WERI-Rb-1 (cell line): ENCODE measurements around the gene COX19.

Experiments used
- DNase-seq: peaks from one replicate; pipeline ENCODE4 v3.0.0-alpha.2; 2020
- H3K27ac ChIP-seq: fragments of 250-450 bp; sonication (Bioruptor Pico); 2 replicates; pipeline ENCODE4 v1.5.1; 2020; ENCODE audit warnings: mild to moderate bottlenecking, moderate library complexity
- H3K27me3 ChIP-seq: fragments of 250-450 bp; sonication (Bioruptor Pico); 2 replicates; pipeline ENCODE4 v1.5.1; 2021; ENCODE audit warnings: mild to moderate bottlenecking, low read depth, moderate library complexity; ENCODE audit not compliant: insufficient read depth, severe bottlenecking
- H3K36me3 ChIP-seq: fragments of 250-450 bp; sonication (Bioruptor Pico); 2 replicates; pipeline ENCODE4 v1.5.1; 2020; ENCODE audit warnings: mild to moderate bottlenecking, moderate library complexity
- H3K4me3 ChIP-seq: 2 replicates; pipeline ENCODE4 v1.5.1; 2011; ENCODE audit warnings: low read depth, mild to moderate bottlenecking, control low read depth, low read length
- H3K9me3 ChIP-seq: fragments of 250-450 bp; sonication (Bioruptor Pico); 2 replicates; pipeline ENCODE4 v1.5.1; 2021; ENCODE audit warnings: mild to moderate bottlenecking, moderate library complexity; ENCODE audit not compliant: severe bottlenecking
- TF ChIP-seq, protein P1 (sequence below): IDR thresholded peaks from 2 replicates; pipeline ENCODE4 v1.5.1; 2011; ENCODE audit warnings: low read depth, mild to moderate bottlenecking, control low read depth, inconsistent platforms, low read length

The COX19 gene

GRCh38 chr7:990352-990932, 15.1 kb upstream of the COX19 start:
- Histone ChIP-seq H3K27me3 (no peaks in the 10 kb centered on the region), H3K27ac (no peak overlapping the region), H3K9me3 (no peaks in the 10 kb centered on the region), H3K4me3 (no peak overlapping the region), H3K36me3 (no peaks in the 10 kb centered on the region)
- TF ChIP-seq, protein P1, sequence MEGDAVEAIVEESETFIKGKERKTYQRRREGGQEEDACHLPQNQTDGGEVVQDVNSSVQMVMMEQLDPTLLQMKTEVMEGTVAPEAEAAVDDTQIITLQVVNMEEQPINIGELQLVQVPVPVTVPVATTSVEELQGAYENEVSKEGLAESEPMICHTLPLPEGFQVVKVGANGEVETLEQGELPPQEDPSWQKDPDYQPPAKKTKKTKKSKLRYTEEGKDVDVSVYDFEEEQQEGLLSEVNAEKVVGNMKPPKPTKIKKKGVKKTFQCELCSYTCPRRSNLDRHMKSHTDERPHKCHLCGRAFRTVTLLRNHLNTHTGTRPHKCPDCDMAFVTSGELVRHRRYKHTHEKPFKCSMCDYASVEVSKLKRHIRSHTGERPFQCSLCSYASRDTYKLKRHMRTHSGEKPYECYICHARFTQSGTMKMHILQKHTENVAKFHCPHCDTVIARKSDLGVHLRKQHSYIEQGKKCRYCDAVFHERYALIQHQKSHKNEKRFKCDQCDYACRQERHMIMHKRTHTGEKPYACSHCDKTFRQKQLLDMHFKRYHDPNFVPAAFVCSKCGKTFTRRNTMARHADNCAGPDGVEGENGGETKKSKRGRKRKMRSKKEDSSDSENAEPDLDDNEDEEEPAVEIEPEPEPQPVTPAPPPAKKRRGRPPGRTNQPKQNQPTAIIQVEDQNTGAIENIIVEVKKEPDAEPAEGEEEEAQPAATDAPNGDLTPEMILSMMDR: no peak
- no peak for DNase-seq

GRCh38 chr7:988963-989529, 13.7 kb upstream of the COX19 start:
- TF ChIP-seq, protein P1: no peak
- H3K36me3 ChIP-seq: no peaks in the 10 kb centered on the region
- no peak overlapping the region for H3K27ac ChIP-seq
- no peaks in the 10 kb centered on the region for H3K27me3 ChIP-seq
- DNase-seq: no peak
- no peaks in the 10 kb centered on the region for H3K9me3 ChIP-seq
- no peak overlapping the region for H3K4me3 ChIP-seq

DNA sequence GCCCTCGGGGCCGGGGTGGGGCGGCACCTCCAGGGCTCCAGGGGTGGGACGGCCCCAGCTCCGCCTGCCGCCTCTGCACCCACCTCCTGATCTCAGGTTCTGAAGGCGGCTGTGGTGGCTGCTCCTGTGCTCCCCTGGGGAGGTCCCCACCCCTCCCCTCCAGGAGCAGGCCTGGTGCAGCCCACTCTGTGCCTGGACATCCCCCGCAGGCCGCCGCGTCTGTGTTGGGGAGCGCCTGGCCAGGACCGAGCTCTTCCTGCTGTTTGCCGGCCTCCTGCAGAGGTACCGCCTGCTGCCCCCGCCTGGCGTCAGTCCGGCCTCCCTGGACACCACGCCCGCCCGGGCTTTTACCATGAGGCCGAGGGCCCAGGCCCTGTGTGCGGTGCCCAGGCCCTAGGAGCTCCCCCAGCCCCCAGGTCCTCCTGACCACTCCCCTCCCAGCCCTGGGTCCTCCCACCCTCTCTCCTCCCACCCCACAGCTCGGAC, 13.1 kb upstream of the COX19 start:
- Histone ChIP-seq H3K27ac (no peak overlapping the region), H3K4me3 (no peak overlapping the region), H3K9me3 (no peaks in the 10 kb centered on the region), H3K27me3 (no peaks in the 10 kb centered on the region), H3K36me3 (no peaks in the 10 kb centered on the region)
- DNase-seq: no peak
- TF ChIP-seq, protein P1: no peak

DNA sequence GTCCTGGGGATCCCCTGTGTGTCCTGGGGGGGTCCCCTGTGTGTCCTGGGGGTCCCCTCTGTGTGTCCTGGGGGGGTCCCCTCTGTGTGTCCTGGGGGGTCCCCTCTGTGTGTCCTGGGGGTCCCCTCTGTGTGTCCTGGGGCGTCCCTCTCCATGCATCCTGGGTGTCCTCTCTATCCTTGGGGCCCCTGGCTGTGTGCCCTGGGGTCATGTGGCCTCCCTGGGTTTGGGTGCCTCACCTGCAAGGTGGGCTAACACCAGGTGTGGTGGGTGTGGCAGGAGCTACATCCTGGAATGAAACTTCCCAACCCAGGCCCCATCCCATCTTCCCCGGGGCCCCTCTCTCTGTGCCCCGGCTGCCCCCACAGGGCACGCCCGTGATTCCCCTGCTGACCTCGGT, 12.6 kb upstream of the COX19 start:
- H3K36me3 ChIP-seq: no peaks in the 10 kb centered on the region
- no peak overlapping the region for H3K4me3 ChIP-seq
- no peaks in the 10 kb centered on the region for H3K9me3 ChIP-seq
- no peaks in the 10 kb centered on the region for H3K27me3 ChIP-seq
- H3K27ac ChIP-seq: no peak overlapping the region
- TF ChIP-seq, protein P1: no peak
- no peak for DNase-seq

GRCh38 chr7:986766-987751, 11.7 kb upstream of the COX19 start:
- TF ChIP-seq, protein P1: no peak
- Histone ChIP-seq H3K4me3 (no peak overlapping the region), H3K27ac (no peak overlapping the region), H3K9me3 (no peaks in the 10 kb centered on the region), H3K27me3 (no peaks in the 10 kb centered on the region), H3K36me3 (no peaks in the 10 kb centered on the region)
- no peak for DNase-seq
